Measurements from ENCODE around the gene KCTD11. TPM values are rescaled to one million over a fixed set of nuclear protein-coding genes. Genes with fewer than 3 reads are reported as not detected.
"Not testable (repeated sequence)": the region's sequence is repeated elsewhere in the genome, so short reads cannot be mapped to it uniquely, and the experiment has no call there.

KCTD11 gene
- total RNA-seq, 1 donor from 2014 or later, result 7.9 TPM

DNA sequence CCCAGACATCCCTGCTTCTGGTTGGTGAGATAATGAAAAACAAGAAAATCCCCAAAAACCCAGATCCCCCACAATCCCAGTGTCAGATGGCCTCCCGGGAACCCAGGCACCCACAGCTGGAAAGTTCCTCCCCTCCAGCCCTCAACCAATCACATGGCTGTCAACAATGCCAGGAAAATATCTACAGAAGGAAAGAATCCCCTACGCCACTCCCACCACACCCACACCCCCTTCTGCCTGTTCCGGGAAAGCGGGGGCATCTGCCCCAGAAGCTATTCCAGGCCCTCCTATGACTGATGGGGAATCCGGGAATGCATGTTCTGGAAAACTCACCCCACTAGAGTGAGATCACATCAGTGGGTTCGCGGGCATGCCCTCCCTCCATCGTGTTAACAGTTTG, 4.8 kb downstream of the KCTD11 start:
- Mint-ChIP-seq H3K9me3 (no peaks in the 10 kb centered on the region), H3K4me3 (no peak overlapping the region), H3K36me3 (ENCODE audit: low read depth) (no peaks in the 10 kb centered on the region), H3K4me1 (peaks cover 20% of the 10 kb centered on the region), H3K27me3 (ENCODE audit: low read depth) (peaks cover under 1% of the 10 kb centered on the region), H3K27ac (ENCODE audit: unreplicated experiment) (no peak overlapping the region)
- TF ChIP-seq, protein P1, sequence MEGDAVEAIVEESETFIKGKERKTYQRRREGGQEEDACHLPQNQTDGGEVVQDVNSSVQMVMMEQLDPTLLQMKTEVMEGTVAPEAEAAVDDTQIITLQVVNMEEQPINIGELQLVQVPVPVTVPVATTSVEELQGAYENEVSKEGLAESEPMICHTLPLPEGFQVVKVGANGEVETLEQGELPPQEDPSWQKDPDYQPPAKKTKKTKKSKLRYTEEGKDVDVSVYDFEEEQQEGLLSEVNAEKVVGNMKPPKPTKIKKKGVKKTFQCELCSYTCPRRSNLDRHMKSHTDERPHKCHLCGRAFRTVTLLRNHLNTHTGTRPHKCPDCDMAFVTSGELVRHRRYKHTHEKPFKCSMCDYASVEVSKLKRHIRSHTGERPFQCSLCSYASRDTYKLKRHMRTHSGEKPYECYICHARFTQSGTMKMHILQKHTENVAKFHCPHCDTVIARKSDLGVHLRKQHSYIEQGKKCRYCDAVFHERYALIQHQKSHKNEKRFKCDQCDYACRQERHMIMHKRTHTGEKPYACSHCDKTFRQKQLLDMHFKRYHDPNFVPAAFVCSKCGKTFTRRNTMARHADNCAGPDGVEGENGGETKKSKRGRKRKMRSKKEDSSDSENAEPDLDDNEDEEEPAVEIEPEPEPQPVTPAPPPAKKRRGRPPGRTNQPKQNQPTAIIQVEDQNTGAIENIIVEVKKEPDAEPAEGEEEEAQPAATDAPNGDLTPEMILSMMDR (conservative IDR thresholded peaks at IDR 0.05), result no peak
- no peak for DNase-seq (ENCODE audit: low read depth, low spot score)

DNA sequence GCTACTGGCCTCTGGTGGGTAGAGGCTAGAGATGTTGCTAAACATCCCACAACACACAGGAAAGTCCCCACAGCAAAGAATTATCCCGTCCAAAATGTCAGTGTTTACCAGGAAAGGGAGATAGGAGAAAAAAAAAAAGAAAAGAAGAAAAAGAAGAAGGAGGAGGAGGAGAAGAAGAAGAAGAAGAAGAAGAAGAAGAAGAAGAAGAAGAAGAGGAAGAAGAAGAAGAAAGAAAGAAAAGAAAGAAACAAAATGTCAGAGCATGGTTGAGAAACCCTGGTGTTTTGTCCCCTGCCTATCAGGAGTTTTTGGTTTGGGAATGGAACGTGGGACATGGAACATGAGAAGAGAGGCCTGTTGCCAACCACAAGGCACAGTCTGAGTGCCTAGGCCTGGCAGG, 5.4 kb downstream of the KCTD11 start:
- TF ChIP-seq, protein P1 (conservative IDR thresholded peaks at IDR 0.05), result no peak
- Mint-ChIP-seq H3K36me3 (ENCODE audit: low read depth) (no peaks in the 10 kb centered on the region), H3K27ac (ENCODE audit: unreplicated experiment) (no peak overlapping the region), H3K27me3 (ENCODE audit: low read depth) (peaks cover 3% of the 10 kb centered on the region), H3K9me3 (no peaks in the 10 kb centered on the region), H3K4me3 (no peak overlapping the region), H3K4me1 (peaks cover 18% of the 10 kb centered on the region)
- no peak for DNase-seq (ENCODE audit: low read depth, low spot score)

GRCh38 chr17:7361906-7362305, 9.9 kb downstream of the KCTD11 start:
- Mint-ChIP-seq H3K4me3 (no peak overlapping the region), H3K36me3 (ENCODE audit: low read depth) (no peaks in the 10 kb centered on the region), H3K9me3 (no peaks in the 10 kb centered on the region), H3K4me1 (no peaks in the 10 kb centered on the region), H3K27ac (ENCODE audit: unreplicated experiment) (no peak overlapping the region), H3K27me3 (ENCODE audit: low read depth) (peaks cover 3% of the 10 kb centered on the region)
- DNase-seq (ENCODE audit: low read depth, low spot score), result no peak
- TF ChIP-seq, protein P1 (conservative IDR thresholded peaks at IDR 0.05), result no peak

GRCh38 chr17:7363311-7363710, 11.3 kb downstream of the KCTD11 start:
- DNase-seq (ENCODE audit: low read depth, low spot score), result no peak
- TF ChIP-seq, protein P1 (conservative IDR thresholded peaks at IDR 0.05), result no peak
- no peak overlapping the region for H3K4me3 Mint-ChIP-seq
- H3K27ac Mint-ChIP-seq (ENCODE audit: unreplicated experiment), result no peak overlapping the region
- peaks cover 3% of the 10 kb centered on the region for H3K27me3 Mint-ChIP-seq (ENCODE audit: low read depth)
- H3K9me3 Mint-ChIP-seq, result no peaks in the 10 kb centered on the region
- peaks cover 3% of the 10 kb centered on the region for H3K4me1 Mint-ChIP-seq
- H3K36me3 Mint-ChIP-seq (ENCODE audit: low read depth), result no peaks in the 10 kb centered on the region

DNA sequence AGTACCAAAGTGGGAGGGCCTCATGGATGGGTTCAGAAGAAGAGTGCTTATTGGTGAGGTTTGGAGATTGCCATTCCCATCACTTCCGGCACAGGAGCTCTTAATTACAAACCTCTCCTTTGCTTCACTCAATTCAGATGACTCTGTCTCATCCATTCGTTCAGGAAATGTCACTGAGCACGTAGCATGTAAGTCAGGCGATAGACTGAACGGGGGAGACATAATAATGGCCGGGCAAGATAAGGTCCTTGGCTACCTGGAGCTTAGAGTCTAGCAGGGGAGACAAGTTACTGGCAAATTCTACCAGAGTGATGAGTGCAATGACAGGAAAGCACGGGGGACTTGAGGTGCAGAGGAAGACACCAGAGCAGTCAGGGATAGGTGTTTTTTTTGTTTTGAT, 14.0 kb downstream of the KCTD11 start:
- not testable (repeated sequence) for H3K9me3 Mint-ChIP-seq; H3K4me3 Mint-ChIP-seq; H3K36me3 Mint-ChIP-seq (ENCODE audit: low read depth); H3K4me1 Mint-ChIP-seq; H3K27ac Mint-ChIP-seq (ENCODE audit: unreplicated experiment); DNase-seq (ENCODE audit: low read depth, low spot score)
- H3K27me3 Mint-ChIP-seq (ENCODE audit: low read depth), result peaks cover 13% of the 10 kb centered on the region

DNA sequence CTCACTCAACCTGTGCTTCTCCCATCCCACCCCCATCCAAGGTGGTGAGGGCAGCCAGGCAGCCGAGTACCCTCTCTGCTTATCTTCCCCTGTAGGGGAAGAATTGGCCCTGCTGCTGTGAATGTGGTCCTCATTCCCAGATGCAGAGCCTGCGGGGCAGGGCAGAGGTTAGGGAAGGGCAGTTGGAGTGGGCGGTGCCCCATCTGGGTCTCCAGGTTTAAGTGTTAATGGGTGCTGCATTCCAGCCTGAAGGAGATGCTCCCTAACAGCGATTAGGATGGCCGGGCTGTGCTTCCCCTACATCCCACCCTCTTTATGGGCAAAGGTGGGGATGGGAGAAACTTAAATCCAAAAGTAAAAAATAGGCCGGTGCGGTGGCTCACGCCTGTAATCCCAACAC, 15.1 kb downstream of the KCTD11 start:
- TF ChIP-seq, protein P1 (conservative IDR thresholded peaks at IDR 0.05), result no peak
- H3K36me3 Mint-ChIP-seq (ENCODE audit: low read depth), result no peaks in the 10 kb centered on the region
- H3K27me3 Mint-ChIP-seq (ENCODE audit: low read depth), result peaks cover 12% of the 10 kb centered on the region

More for the DNA sequence above, 15.1 kb downstream of the KCTD11 start:
- Mint-ChIP-seq H3K9me3 (no peaks in the 10 kb centered on the region), H3K4me1 (peaks cover 4% of the 10 kb centered on the region), H3K27ac (ENCODE audit: unreplicated experiment) (no peak overlapping the region), H3K4me3 (no peak overlapping the region)
- DNase-seq (ENCODE audit: low read depth, low spot score), result no peak
